ENCODE data around the gene SDHAF3. TPM values are rescaled to one million over a fixed set of nuclear protein-coding genes. Genes with fewer than 3 reads are reported as not detected.
"Not testable (repeated sequence)": the region's sequence is repeated elsewhere in the genome, so short reads cannot be mapped to it uniquely, and the experiment has no call there.

SDHAF3 gene
- total RNA-seq, 2 donors from 2014 or later: 18.9 to 25.2 TPM

- intact Hi-C loops (cut with DNase I): loop anchor here (5.0 kb wide), 1 partner anchor 692 kb away; no protein-coding TSS in a partner anchor
- no peaks in the 10 kb centered on the region for H3K9me3 ChIP-seq
- no peak overlapping the region for H3K4me3 ChIP-seq
- no peak overlapping the region for H3K9ac ChIP-seq (ENCODE audit: low read depth in 2 of 2, low read length in 2 of 2)
- H3K27ac ChIP-seq: no peak overlapping the region
- DNase-seq: no peak
- no peaks in the 10 kb centered on the region for H3K36me3 ChIP-seq
- TF ChIP-seq, protein P1, sequence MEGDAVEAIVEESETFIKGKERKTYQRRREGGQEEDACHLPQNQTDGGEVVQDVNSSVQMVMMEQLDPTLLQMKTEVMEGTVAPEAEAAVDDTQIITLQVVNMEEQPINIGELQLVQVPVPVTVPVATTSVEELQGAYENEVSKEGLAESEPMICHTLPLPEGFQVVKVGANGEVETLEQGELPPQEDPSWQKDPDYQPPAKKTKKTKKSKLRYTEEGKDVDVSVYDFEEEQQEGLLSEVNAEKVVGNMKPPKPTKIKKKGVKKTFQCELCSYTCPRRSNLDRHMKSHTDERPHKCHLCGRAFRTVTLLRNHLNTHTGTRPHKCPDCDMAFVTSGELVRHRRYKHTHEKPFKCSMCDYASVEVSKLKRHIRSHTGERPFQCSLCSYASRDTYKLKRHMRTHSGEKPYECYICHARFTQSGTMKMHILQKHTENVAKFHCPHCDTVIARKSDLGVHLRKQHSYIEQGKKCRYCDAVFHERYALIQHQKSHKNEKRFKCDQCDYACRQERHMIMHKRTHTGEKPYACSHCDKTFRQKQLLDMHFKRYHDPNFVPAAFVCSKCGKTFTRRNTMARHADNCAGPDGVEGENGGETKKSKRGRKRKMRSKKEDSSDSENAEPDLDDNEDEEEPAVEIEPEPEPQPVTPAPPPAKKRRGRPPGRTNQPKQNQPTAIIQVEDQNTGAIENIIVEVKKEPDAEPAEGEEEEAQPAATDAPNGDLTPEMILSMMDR (IDR thresholded peaks at IDR 0.05): peak; percentile 47
- no peaks in the 10 kb centered on the region for H3K27me3 ChIP-seq
- no peaks in the 10 kb centered on the region for H3K4me1 ChIP-seq
Measured at GRCh38 chr7:97145068-97145467, 27.6 kb downstream of the SDHAF3 start.

GRCh38 chr7:97149843-97150242 lies 32.3 kb downstream of the SDHAF3 start:
- no peaks in the 10 kb centered on the region for H3K4me1 ChIP-seq
- no peak overlapping the region for H3K4me3 ChIP-seq
- TF ChIP-seq, protein P1 (IDR thresholded peaks at IDR 0.05): no peak
- DNase-seq: no peak
- H3K27ac ChIP-seq: no peak overlapping the region
- intact Hi-C loops (cut with DNase I): loop anchor here (5.0 kb wide), 1 partner anchor 687 kb away; no protein-coding TSS in a partner anchor
- no peaks in the 10 kb centered on the region for H3K27me3 ChIP-seq
- H3K9me3 ChIP-seq: no peaks in the 10 kb centered on the region
- no peaks in the 10 kb centered on the region for H3K36me3 ChIP-seq
- H3K9ac ChIP-seq (ENCODE audit: low read depth in 2 of 2, low read length in 2 of 2): no peak overlapping the region

GRCh38 chr7:97155897-97156418 lies 38.5 kb downstream of the SDHAF3 start:
- Histone ChIP-seq H3K9me3 (no peaks in the 10 kb centered on the region), H3K4me1 (no peaks in the 10 kb centered on the region), H3K4me3 (no peak overlapping the region), H3K9ac (ENCODE audit: low read depth in 2 of 2, low read length in 2 of 2) (no peak overlapping the region), H3K36me3 (no peaks in the 10 kb centered on the region), H3K27me3 (no peaks in the 10 kb centered on the region), H3K27ac (no peak overlapping the region)
- DNase-seq: no peak
- TF ChIP-seq, protein P1 (IDR thresholded peaks at IDR 0.05): no peak
- intact Hi-C loops (cut with DNase I): no loop called here

DNA sequence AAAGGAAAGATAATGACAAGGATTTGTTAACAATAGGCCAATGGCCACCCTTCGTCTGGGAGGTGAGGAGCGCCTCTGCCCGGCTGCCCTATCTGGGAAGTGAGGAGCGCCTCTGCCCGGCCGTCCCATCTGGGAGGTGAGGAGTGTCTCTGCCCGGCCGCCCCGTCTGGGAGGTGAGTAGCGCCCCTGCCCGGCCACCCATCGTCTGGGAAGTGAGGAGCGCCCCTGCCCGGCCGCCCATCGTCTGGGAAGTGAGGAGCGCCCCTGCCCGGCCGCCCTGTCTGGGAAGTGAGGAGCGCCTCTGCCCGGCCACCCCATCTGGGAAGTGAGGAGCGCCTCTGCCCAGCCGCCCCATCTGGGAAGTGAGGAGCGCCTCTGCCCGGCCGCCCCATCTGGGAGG lies 42.5 kb downstream of the SDHAF3 start:
- H3K27me3 ChIP-seq; H3K4me3 ChIP-seq; H3K9ac ChIP-seq (ENCODE audit: low read depth in 2 of 2, low read length in 2 of 2); H3K9me3 ChIP-seq; intact Hi-C loops (cut with DNase I); H3K36me3 ChIP-seq; H3K27ac ChIP-seq; H3K4me1 ChIP-seq; DNase-seq: not testable (repeated sequence)

GRCh38 chr7:97161609-97162008 lies 44.1 kb downstream of the SDHAF3 start:
- DNase-seq; H3K9ac ChIP-seq (ENCODE audit: low read depth in 2 of 2, low read length in 2 of 2); H3K9me3 ChIP-seq; H3K4me3 ChIP-seq; H3K27ac ChIP-seq; intact Hi-C loops (cut with DNase I); H3K4me1 ChIP-seq; H3K36me3 ChIP-seq; H3K27me3 ChIP-seq: not testable (repeated sequence)

GRCh38 chr7:97166308-97166707 lies 48.8 kb downstream of the SDHAF3 start:
- H3K9ac ChIP-seq (ENCODE audit: low read depth in 2 of 2, low read length in 2 of 2): no peak overlapping the region
- no peak for DNase-seq
- TF ChIP-seq, protein P1 (IDR thresholded peaks at IDR 0.05): no peak
- no peaks in the 10 kb centered on the region for H3K27me3 ChIP-seq
- intact Hi-C loops (cut with DNase I): no loop called here
- H3K9me3 ChIP-seq: no peaks in the 10 kb centered on the region
- no peaks in the 10 kb centered on the region for H3K36me3 ChIP-seq
- no peak overlapping the region for H3K4me3 ChIP-seq
- no peaks in the 10 kb centered on the region for H3K4me1 ChIP-seq
- no peak overlapping the region for H3K27ac ChIP-seq

Measured in colonic mucosa (tissue), 4 donors.